GM18511 (cell line): ENCODE data around the gene COL27A1.

ENCODE experiments used
- ATAC-seq: cut with Tn5 transposase; IDR thresholded peaks from one replicate; pipeline ENCODE4 v1.9.1; 2021; ENCODE audit warnings: mild to moderate bottlenecking, moderate library complexity; ENCODE audit not compliant: unreplicated experiment

The COL27A1 gene

DNA sequence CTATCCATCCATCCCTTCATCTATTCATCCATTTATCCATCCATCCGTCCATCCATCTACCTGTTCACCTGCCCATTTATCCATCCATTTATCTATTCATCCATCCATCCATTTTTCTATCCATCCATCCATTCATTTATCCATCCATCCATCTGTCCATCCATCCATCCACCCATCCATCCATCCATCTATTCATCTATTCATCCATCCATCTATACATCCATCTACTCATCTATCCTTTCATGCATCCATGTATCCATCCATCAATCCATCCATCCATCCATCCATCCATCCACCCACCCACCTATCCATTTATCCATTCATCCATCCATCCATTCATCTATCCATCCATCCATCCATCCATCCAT is 10.8 kb downstream of the COL27A1 start:
- no peak for ATAC-seq

DNA sequence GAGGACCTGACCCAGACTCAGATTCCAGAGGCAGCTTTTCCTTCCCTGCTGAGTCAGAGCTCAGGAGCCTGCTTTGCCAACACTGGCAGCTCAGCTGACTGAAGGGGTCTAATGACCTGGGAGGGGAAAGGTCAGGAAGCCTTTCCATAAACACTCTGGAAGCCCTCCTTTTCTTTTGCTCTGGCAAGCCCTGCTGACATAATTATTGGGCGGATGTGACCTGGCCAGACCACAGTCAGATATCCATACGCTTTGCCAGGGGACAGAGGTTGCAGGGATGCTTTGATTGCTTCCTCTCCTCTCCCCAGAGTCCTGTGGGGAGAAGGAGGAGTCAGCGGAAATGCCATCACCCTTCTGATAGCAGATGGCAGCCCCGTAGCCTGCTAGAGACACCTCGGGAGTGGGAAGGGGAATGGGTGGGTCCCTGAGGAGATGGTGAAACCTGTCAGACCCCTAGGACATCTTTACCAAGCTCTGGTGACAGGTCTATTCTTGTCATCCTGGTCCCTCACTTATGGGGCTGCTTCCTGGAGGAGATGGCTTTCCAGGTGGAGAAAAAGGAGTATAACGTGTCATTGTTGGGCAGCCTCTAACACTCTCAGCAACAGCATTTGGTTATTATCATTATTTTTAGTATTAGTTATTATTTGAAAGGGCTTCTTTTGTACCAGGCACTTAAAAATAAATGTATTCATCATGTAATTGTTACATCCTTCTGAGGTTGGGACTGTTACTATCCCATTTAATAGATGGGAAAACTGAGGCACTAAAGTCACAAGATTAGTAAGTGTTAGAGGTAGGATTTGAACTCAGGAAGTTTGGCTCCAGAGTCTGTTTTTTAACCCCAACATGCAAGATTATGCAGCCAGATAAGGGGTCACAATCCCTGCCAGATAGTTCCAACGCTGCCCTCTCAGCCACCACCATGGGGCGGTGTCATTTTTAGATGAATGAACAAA is 11.6 kb downstream of the COL27A1 start:
- ATAC-seq = no peak

DNA sequence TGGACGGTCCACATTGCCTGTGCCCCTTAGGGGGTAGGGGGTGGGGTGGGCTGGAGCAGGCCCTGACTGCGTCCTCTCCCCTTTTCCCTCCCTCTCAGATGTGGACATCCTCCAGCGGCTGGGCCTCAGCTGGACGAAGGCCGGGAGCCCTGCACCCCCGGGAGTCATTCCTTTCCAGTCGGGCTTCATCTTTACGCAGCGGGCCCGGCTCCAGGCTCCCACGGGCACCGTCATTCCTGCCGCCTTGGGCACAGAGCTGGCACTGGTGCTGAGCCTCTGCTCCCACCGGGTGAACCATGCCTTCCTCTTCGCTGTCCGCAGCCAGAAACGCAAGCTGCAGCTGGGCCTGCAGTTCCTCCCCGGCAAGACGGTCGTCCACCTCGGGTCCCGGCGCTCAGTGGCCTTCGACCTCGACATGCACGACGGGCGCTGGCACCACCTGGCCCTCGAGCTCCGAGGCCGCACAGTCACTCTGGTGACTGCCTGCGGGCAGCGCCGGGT is 12.3 kb downstream of the COL27A1 start:
- no peak for ATAC-seq

DNA sequence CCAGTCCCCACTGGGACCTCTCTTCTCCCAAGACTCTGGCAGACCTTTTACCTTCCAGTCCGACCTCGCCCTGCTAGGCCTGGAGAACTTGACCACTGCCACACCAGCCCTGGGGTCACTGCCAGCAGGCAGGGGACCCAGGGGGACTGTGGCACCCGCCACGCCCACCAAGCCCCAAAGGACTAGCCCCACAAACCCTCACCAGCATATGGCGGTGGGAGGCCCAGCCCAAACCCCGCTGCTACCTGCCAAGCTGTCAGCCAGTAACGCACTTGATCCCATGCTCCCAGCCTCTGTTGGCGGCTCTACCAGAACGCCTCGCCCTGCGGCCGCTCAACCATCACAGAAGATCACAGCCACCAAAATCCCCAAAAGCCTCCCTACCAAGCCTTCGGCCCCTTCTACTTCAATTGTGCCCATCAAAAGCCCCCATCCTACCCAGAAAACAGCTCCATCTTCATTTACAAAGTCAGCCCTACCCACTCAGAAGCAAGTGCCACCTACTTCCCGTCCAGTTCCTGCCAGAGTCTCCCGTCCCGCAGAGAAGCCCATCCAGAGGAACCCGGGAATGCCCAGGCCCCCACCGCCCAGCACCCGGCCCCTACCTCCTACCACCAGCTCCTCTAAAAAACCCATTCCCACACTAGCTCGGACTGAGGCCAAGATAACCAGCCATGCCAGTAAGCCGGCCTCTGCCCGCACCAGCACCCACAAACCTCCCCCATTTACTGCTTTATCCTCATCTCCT is 13.1 kb downstream of the COL27A1 start:
- no peak for ATAC-seq

DNA sequence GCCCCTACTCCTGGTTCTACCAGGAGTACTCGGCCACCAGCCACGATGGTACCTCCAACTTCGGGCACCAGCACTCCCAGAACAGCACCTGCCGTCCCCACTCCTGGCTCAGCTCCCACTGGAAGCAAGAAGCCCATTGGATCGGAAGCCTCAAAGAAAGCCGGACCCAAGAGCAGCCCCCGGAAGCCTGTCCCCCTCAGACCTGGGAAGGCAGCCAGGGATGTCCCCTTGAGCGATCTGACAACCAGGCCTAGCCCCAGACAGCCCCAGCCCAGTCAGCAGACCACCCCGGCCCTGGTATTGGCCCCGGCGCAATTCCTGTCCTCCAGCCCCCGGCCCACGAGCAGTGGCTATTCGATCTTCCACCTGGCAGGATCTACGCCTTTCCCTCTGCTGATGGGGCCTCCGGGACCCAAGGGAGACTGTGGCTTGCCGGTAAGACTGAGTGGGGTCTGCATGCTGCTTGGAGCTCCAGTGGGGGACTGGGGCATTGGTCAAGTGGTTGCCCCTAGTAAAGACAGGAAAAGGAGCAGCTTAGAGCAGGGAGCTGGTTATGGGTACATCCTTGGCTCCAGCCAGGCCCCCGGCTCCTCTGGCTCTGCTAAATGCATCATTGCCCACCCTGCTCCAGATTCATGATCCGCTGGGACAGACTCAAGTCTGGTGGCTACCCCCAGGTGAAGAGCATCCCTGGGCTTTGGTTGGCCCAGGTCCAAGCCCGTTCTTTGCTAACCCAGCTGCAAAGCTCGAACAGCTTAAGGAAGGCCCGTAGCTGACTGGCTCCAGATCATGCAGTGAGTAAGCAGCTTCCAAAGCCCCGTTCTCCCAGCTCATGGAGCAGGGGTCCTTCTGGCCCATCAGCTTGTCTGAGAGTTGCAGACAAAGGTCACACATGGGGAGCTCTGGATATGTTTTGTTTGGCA is 14.0 kb downstream of the COL27A1 start:
- ATAC-seq = no peak

DNA sequence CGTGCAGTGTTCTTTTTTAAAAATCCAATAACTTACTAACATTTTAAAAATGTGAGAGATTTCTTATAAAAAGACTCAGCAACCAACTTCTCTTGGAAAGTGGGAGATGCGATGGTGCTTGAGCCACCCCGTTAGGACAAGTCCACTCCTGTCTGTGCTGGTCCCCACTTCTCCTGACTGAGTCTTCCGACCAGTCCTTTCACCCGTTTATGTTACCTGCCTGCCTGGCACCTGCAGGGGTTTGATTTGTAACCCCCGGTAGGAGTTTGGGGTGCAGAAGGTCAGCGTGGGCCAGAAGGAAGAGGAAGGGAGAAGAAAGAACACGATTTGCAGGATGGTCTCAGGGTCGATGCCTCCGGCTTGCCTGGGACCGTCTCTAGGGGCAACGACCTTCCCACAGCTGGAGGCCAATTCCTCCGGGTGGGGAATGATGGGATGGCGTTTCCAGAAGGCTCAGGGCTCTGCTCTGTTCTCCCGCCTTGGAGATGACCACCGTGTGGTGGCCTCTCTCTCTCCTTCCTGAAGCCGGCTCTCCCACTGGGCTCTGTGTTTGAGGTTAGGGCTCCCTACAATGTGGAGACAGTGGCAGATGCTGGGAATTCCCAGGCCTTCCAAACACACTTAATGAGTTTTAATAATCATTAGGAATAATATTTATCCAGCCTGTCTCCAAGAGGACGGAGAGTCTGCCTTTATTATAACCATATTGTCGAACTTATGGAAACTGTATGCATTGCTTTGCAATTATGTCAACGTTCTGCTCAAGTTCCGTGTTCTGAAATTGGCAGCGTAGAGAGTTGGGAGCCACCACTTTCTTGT is 14.8 kb downstream of the COL27A1 start:
- no peak for ATAC-seq

DNA sequence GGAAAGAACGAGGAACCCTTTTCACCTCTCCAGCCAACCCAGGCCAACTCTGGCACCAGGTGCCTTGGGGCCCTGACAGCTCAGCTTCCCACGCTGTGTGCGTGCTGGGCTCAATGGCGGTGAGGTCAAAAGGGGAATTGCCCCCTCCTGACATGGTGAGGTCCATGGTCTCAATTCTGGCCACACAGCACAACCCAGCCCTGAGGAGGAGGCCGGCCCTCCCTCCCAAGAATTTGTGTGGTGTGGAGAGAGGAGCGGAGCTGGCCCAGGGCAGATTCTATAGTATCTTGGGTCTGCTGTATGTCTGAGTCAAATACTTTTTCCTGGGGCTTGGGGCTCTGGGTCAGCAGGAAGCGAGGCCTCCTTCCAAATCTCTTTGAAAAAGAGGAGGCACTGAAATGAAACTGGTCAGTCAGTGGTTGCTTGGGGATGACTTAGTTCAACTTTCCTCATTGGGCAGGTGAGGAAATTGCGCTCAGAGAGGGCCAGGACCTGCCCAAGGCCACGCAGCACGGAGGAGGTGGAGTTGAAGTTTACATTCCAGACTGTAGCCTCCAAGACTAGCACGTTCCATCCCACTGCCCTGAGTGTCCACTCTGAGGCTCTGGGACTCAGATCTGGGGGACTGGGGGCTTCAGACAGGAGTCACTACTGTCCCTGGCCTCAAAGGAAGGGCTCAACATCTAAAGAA is 15.6 kb downstream of the COL27A1 start:
- ATAC-seq = no peak

DNA sequence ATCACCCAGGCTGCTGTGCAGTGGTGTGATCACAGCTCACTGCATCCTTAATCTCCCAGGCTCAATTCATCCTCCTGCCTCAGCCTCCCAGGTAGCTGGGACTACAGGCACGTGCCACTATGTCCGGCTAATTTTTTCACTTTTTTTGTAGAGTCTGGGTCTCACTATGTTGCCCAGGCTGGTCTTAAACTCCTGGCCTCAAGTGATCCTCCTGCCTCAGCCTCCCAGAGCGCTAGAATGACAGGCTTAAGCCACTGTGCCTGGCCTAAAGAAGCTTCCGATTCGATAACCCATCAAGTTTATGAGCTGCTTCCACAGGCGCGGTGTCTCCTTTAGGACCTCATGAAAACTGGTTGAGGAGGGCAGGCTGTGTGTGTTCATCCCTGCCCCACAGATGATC is 16.2 kb downstream of the COL27A1 start:
- ATAC-seq = no peak

DNA sequence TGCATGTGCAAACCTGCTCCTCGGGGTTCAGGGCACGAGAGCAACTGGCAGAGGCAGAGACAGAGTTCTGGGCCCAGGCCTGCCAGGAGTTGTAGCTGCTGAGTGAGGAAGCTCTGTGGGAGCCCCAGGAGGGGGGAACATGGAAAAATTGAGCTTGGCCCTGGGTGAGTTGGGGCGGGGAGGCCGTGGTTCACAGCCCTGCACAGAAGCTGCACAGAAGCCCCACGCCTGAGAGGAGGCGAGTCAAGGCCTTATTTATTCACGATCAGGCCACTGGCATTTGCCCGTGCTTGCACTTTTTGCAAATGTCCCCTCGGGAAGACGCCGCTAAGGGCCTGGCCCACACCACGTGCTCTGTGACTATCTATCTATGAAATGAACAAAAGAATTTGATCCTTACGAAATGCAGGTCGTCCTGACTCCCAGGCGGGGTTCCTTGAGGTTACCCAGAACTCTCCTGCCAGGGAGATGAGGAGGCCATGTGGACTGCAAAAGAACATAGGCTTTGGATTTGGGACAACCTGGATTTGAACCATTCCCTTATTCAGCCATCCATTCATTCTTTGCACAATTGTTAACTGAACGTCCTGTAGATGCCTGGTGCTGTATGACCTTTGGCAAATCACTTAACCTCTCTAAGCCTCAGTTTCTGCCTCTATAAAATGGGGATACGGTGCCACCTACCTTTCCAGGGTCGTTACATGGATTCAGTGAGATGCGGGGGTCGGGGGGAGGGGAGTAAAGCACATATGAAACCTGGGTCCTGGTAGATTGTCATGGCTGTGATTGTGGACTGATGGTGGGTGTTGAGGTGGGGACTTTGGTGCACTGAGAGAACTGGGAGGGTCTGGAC is 17.9 kb downstream of the COL27A1 start:
- no peak for ATAC-seq

DNA sequence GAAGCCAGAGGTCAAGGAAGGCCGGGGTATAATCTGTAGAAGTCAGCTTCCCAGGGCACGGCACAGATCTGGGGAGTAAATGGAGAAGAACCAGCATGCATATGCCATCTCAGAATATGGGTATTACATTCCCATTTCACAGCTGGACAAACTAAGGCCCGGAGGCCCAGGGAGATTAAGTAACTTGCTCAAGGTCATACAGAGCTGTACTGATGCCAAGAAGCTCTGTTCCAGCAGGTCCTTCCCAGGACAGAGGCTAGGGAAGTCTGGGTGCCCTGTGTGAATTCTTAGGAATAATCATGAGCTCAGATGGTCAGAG is 19.2 kb downstream of the COL27A1 start:
- no peak for ATAC-seq

DNA sequence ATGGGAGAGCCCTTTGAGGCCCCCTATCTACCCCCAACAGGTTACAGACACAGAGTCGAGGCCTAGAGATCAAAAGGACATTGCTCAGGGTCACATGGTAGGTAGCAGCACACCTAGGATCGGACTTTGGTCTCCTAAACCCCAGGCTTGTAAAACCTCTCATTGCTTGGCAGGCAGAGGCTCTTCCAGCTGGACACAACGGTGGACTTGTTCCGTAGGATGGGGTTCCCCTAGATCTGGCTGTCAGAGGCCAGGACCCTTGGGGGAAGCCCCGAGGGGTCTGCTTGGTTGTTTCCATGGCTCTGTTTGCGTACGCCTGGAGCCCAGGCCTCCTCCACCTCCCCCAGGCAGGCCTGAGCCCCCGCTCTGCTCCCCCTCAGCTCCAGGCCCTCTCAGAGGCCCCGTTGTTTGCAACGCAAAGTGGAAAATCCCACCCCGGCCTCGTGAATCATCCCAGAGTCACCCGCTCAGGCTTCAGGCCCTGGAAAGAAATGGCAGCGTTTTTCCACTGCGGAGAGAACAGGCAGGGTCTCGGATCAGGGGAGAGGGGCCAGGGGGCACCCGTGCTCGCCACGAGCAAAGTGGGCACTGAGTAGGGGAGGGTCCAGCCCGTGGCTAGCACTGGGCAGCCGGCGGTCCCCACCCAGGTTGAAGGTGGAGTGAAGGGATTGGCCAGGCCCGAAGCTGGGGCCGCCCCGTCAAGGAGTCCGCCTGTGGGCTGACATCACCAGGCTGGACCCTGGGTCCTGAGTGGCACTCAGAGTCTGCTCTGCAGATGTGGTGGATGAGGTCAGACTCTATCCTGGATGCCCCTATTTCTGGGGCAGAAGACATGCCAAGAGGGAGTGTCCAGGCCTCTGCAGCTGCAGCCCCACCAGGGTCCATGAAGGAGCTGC is 19.8 kb downstream of the COL27A1 start:
- no peak for ATAC-seq

DNA sequence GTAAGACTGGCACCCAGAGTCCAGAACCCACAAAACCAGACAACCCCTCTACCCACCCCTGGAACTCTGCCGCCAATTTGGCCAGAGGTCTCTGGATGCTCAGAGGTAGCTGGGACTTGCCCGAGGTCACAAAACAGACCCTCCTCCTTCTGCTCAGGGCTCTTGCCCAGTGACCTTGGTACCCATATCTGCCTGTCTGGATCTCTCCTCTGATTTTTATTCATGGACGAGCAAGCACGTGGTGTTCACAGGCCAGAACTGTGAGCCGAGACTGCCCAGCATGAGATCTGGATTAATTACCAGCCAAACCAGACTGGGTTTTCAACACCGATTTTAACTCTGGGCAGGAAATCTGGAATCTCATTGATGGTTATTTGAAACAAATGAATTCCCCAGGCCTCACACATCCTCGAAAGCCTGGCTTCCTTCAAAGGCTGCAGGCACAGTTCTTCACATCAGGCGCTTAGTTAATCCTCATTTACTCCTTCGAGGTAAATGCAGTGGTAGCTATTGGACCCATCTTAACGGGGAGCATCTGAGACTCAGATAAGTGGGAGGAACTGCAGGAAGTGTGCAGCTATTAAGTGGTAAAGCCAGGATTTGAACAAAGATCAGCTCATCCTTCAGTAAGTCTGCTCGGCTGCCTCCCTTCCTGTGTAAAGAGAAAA is 21.4 kb downstream of the COL27A1 start:
- no peak for ATAC-seq

DNA sequence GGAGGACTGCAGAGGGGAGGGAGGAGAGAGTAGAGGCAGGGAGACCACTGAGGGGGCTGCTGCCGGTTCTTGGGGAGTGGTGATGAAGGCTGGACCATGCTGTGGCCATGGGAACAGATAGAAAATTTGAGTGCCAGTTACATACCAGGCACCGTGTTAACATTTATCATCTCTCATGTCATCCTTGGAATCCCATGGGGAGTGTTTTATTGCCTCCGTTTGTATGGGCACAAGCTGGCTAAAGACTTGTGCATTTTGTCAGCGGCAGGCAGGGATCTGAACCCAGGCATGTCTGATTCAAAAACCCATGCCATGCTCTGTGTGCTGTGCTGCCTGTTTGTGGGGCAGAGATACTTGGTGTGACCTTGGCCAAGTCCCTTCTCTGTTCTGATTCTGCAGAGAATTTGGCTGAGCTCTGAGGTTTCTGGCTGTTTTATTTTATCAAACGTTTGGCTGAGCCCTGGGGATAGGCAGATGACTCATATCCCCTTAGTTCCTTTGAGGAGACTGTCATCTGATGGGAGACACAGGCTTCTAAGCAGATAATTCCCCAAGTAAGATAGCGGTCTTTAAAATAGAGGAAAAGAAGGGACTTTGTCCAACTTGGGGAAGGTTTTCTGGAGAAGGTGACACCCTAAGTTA is 22.2 kb downstream of the COL27A1 start:
- no peak for ATAC-seq

DNA sequence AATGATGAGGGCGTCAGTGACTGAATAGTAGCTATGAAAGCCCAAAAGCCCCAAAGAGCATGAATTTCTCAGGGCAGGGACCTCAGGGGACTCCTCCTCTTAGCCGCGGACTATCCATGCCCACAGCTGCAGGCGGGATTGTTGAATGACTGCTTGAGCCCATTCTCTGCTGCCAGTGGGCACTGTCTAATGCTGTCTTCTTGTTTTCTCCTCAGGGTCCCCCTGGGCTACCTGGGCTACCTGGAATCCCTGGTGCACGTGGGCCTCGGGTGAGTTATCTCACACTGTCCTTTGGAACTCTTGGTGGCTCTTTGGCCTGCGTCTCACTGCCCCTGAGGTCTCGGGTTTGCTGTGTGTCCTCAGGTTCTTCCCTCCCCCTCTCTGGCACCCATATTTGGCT is 22.7 kb downstream of the COL27A1 start:
- no peak for ATAC-seq

DNA sequence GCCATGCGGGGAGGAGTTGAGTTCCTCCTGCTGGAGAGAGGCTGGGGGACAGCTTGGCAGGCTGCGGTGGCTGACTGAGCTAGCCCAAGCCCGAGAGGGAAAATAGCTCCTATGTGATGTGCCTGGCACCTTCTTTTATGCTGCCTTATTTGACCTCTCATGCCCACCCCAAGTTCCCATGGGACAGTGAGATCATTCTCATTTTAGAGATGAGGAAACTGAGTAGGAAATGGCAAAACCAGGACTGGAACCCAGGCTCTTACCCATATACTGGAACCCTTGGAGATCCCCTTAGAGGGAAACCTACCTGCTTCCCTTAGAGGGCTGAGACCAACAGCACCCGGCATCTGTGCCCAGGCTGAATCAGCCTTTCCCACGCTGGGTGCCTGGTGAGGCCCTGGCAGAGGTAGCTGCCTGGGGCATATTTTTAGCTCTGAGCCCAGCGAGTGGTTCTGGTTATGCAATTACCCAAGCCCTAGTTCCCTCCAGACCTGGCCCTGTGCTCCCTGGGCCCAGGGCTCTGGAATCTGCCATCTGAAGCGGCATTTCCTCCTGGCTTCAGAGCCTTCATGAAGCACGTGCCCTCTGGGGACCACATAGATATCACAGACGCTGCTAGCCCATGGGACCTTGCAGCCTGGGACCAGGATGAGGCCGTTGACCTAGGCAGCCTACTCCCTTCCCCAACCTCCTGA is 23.6 kb downstream of the COL27A1 start:
- no peak for ATAC-seq

DNA sequence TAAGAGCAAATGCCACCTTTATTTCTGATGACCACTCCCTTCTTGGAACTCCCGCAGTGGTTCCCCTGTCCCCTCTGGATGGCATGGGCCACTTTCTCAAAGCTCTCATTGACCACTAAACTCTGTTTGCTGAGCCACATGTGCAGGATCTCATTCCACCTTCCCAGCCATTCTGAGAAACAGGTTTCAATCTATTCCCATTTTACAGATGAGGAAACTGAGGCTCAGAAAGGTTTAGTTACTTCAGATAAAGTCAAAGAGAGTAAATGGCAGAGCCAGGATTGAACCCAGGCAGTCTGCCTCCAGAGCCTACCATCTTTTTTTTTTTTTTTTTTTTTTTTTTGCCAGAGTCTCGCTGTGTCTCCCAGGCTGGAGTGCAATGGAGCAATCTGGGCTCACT is 24.2 kb downstream of the COL27A1 start:
- ATAC-seq = no peak
